Urinary bladder (tissue), 4 donors: ENCODE measurements around the gene SOCS1. TPM values are rescaled to one million over a fixed set of nuclear protein-coding genes. Genes with fewer than 3 reads are reported as not detected.
"Not testable (repeated sequence)": the region's sequence is repeated elsewhere in the genome, so short reads cannot be mapped to it uniquely, and the experiment has no call there.

Experiments used
- DNase-seq: peaks from one replicate; pipeline ENCODE4 v3.0.0-alpha.2; 2015; ENCODE audit errors: extremely low spot score
- H3K27ac ChIP-seq: one replicate; pipeline ENCODE4 v1.5.1; 2013; ENCODE audit warnings: low read depth, mild to moderate bottlenecking, moderate library complexity
- H3K36me3 ChIP-seq: one replicate; pipeline ENCODE4 v1.6.1; 2013; ENCODE audit warnings: mild to moderate bottlenecking, moderate library complexity; ENCODE audit not compliant: insufficient read depth
- H3K4me1 ChIP-seq: one replicate; pipeline ENCODE4 v1.6.1; 2013; ENCODE audit warnings: mild to moderate bottlenecking, moderate library complexity; ENCODE audit not compliant: insufficient read depth
- H3K4me3 ChIP-seq: one replicate; pipeline ENCODE4 v1.5.1; 2013; ENCODE audit warnings: low read depth, low read length
- WGBS: extraction: QIAGEN DNeasy Blood & Tissue Kit; methylation state at CpG from one replicate; pipeline ENCODE4 v1.1.7; 2013; 5-methylcytosine and 5-hydroxymethylcytosine counted together
- polyA plus RNA-seq: library from polyadenylated mRNA; stranded (reverse); fragments of 200-250 nt; gene quantifications from one replicate; pipeline ENCODE4 v1.2.3, GENCODE V29; 2013
- total RNA-seq: library from RNA; depleted of rRNA; stranded (reverse); fragments of >200 nt; gene quantifications from one replicate; pipeline ENCODE4 v1.2.3, GENCODE V29; 2014
- donor health status: healthy with polysubstance abuse.
- donor health status: healthy.

Gene SOCS1
- total and polyA plus RNA-seq, 2 donors: 6.9 to 15.0 TPM

- Histone ChIP-seq H3K27ac (no peak overlapping the region), H3K36me3 (no peaks in the 10 kb centered on the region), H3K4me1 (no peaks in the 10 kb centered on the region), H3K4me3 (no peak overlapping the region)
- WGBS: 93% methylated on average over 4 of the region's 4 CpGs
- no peak for DNase-seq
Measured at GRCh38 chr16:11295672-11296071, 39.7 kb upstream of the SOCS1 start.

GRCh38 chr16:11292076-11292748 is 36.2 kb upstream of the SOCS1 start:
- Histone ChIP-seq H3K27ac (no peak overlapping the region), H3K36me3 (no peaks in the 10 kb centered on the region), H3K4me3 (no peak overlapping the region), H3K4me1 (no peaks in the 10 kb centered on the region)
- 93% methylated on average over 7 of the region's 7 CpGs for WGBS
- DNase-seq: no peak

- Histone ChIP-seq H3K36me3 (no peaks in the 10 kb centered on the region), H3K4me1 (no peaks in the 10 kb centered on the region), H3K4me3 (no peak overlapping the region), H3K27ac (no peak overlapping the region)
- WGBS: 62% methylated on average over 10 of the region's 10 CpGs
- DNase-seq: no peak
Measured at GRCh38 chr16:11291091-11291703, 35.2 kb upstream of the SOCS1 start.

- whole genome bisulfite sequencing: 93% methylated on average over 8 of the region's 8 CpGs
- Histone ChIP-seq H3K27ac (no peak overlapping the region), H3K4me1 (no peaks in the 10 kb centered on the region), H3K36me3 (no peaks in the 10 kb centered on the region), H3K4me3 (no peak overlapping the region)
- no peak for DNase-seq
Measured at GRCh38 chr16:11290102-11290893, 34.3 kb upstream of the SOCS1 start.

GRCh38 chr16:11289696-11290095 is 33.7 kb upstream of the SOCS1 start:
- not testable (repeated sequence) for H3K36me3 ChIP-seq, H3K4me3 ChIP-seq, H3K27ac ChIP-seq, H3K4me1 ChIP-seq, DNase-seq
- 96% methylated on average over 4 of the region's 4 CpGs for WGBS

GRCh38 chr16:11289202-11289601 is 33.2 kb upstream of the SOCS1 start:
- Histone ChIP-seq H3K4me1 (no peaks in the 10 kb centered on the region), H3K36me3 (no peaks in the 10 kb centered on the region), H3K27ac (no peak overlapping the region), H3K4me3 (no peak overlapping the region)
- no peak for DNase-seq
- 96% methylated on average over 2 of the region's 2 CpGs for WGBS

GRCh38 chr16:11285842-11286241 is 29.8 kb upstream of the SOCS1 start:
- Histone ChIP-seq H3K4me3 (no peak overlapping the region), H3K4me1 (no peaks in the 10 kb centered on the region), H3K36me3 (no peaks in the 10 kb centered on the region), H3K27ac (no peak overlapping the region)
- DNase-seq: no peak
- 82% methylated on average over 2 of the region's 2 CpGs for WGBS

GRCh38 chr16:11283820-11284248 is 27.8 kb upstream of the SOCS1 start:
- H3K4me3 ChIP-seq: no peak overlapping the region
- DNase-seq: no peak
- WGBS: 44% methylated on average over 4 of the region's 4 CpGs

GRCh38 chr16:11280616-11281522 is 24.9 kb upstream of the SOCS1 start, which contains the start of gene PRM1:
Gene PRM1, minus strand, starts transcription at chr16:11281330. Its CDS starts 92 bp downstream, at chr16:11281238.
- no peak within 1 kb of the TSS for H3K27ac ChIP-seq
- no peak within 1 kb of the TSS for H3K4me3 ChIP-seq
- no peaks in the 10 kb centered on the region for H3K36me3 ChIP-seq
- 86% methylated on average over 25 of the region's 25 CpGs for WGBS
- H3K4me1 ChIP-seq: no peaks in the 10 kb centered on the region
- DNase-seq: no peak

More at GRCh38 chr16:11283820-11284248, 27.8 kb upstream of the SOCS1 start:
- Histone ChIP-seq H3K27ac (no peak overlapping the region), H3K4me1 (no peaks in the 10 kb centered on the region), H3K36me3 (no peaks in the 10 kb centered on the region)

GRCh38 chr16:11278681-11279628 is 23.0 kb upstream of the SOCS1 start:
- Histone ChIP-seq H3K27ac (no peak overlapping the region), H3K4me1 (no peaks in the 10 kb centered on the region), H3K36me3 (no peaks in the 10 kb centered on the region), H3K4me3 (no peak overlapping the region)
- WGBS: 86% methylated on average over 7 of the region's 7 CpGs
- no peak for DNase-seq

- DNase-seq: no peak
- Histone ChIP-seq H3K27ac (no peak overlapping the region), H3K4me3 (no peak overlapping the region), H3K4me1 (no peaks in the 10 kb centered on the region), H3K36me3 (no peaks in the 10 kb centered on the region)
- WGBS: 91% methylated on average over 12 of the region's 12 CpGs
Measured at GRCh38 chr16:11277607-11278337, 21.8 kb upstream of the SOCS1 start.
